Sigmoid colon (tissue), 3 donors: ENCODE results near the gene LFNG.

ENCODE experiments used
- CTCF ChIP-seq, 4 experiments: fragments of 450-650 bp in 3 of 4; fragments of 200-600 bp in 1 of 4; IDR thresholded peaks; one replicate each; pipeline ENCODE4 v1.5.1; 2016 to 2019; ENCODE audit warnings: antibody characterized with exemption in 4 of 4, mild to moderate bottlenecking in 3 of 4, moderate library complexity in 2 of 4
- POLR2A ChIP-seq, 2 donors: fragments of 450-650 bp; IDR thresholded peaks; one replicate each; pipeline ENCODE4 v1.6.1; 2016; ENCODE audit warnings: antibody characterized with exemption in 2 of 2, mild to moderate bottlenecking in 2 of 2, moderate library complexity in 2 of 2

- TF ChIP-seq CTCF (IDR thresholded peaks at IDR 0.05), result no peak
- TF ChIP-seq POLR2A (IDR thresholded peaks at IDR 0.05), result no peak
Observed at GRCh38 chr7:2493205-2494164, 26.1 kb upstream of the LFNG start.
